Globus pallidus (tissue), 1 donor: ENCODE measurements around the gene LBH.

Source experiments
- DNase-seq: peaks from one replicate; pipeline ENCODE4 v3.0.0-alpha.2; 2015; ENCODE audit warnings: low spot score

Gene LBH

DNA sequence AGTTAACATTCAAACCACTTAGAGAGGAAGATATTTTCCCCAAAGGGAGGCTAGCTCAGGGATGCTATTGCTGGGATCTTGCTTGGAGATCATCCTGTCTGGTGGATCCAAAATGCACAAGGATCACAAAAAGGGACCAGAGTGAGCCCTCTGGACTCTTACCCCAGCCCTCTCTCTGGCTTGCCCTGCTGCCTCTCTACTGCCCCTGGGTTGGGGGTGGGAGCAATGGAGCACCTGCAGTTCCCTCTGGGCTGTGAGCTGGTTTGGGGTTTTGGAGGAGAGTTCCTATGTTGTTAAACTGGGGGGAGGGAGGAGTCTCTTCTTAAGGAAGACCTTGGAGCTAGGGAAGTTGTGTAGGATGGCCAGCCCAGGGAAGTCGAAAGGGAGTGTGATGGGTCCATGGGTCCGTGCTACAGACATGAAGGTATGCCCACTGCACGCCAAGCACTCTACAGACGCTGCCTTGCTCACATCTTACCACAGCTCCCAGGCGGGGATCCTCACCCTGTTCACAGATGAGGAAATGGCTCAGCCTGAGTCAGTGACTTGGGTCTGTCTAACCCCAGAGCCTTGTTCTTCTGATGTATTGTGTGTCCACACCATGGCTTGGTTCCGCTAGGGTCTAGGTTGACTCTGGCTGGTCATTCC is 3.8 kb downstream of the LBH start:
- DNase-seq: no peak

DNA sequence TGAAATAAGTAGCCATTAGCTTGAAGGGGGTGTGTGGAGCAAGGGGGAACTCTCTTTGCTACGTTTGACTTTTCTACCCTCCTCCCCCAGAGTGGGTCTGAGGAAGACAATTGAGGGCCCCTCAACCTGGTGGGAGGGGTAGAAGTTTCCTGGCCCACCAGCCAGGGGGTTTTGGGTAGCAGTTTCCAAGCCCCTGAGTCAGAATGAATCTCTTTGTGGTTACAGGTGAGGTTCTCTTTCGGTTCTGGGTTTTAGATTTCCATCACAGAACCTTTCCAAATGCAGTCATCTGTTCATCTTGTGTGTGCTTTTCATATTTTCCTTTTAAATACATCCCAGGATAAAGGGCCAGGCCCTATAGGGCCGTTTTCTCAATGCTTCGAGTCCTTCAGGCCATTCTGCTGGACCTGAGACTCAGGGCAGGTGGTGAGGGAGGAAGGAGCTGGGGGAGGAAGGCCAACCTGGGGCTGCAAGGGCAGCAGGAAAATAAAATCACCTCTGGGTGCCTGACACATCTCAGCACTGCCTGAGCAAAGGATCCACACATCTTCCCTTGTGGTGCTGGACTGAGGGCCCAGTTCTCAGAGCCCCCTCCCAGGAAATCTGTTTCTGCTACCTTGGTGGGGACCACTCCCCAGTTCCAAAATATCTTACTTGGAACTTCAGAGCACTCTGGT is 4.7 kb downstream of the LBH start:
- DNase-seq: no peak

DNA sequence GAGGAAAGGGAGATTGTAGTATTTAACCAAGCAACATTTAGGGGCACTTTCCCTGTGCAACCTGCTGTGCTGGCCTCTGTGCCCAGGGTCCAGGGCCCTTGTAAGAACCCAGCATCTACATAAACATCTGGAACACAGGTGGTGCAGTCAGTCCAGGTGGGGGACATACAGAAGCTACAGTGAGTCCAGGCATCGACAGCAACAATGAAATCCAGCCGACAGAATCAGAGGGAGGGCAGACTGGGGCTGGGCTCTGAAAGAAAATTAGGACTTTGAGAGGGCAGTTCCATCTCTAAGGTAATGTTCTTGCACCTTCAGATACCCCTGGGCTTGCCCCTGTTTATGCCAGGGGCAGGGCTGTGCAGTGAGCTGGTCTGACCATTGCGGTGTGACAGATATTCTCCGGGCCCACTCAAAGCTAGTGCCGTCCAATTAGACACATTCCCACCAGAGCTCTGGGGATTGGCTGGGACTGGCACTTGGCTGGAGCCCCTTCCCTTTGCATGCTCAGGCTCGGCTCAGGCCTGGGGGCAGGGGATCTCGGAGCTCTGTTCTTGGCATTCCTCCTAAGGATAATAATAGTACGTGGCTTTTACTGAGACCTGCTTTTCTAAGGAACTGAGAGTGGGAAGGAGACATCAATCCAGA is 5.4 kb downstream of the LBH start:
- DNase-seq: no peak

DNA sequence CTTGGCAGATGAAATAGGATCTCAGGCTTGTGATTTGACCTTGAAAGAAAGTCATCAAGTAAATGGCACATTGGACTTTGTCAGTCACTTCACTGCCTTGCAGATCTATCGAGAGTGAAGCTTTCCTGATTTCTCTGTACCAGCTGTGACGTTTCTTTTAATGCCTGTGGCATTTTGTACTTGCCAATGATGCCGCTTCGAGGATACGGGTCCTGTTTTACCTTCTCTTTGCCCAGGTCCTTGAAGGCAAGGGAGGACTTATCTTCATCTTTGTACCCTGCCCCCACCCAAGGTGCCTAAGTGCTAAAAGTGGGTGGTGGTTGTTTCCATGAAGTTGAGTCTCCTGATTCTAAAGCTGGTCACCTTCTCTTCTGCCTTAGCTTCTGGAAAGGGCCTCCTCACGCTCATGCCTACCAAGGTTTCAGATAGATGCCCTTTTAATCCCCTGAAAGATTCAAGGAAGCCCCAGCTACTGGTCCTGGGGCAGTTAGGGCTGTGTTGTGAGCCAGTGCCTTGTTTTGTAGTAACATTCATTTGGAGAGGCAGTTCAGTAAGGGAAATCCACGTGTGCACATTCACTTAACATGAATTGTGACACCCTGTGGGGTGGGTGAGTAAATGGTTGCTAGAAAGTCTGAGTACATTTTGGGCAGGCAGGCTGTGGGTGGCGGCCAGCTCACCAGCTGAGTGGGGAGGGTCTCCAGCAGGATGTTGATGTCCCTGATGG is 6.1 kb downstream of the LBH start:
- no peak for DNase-seq

DNA sequence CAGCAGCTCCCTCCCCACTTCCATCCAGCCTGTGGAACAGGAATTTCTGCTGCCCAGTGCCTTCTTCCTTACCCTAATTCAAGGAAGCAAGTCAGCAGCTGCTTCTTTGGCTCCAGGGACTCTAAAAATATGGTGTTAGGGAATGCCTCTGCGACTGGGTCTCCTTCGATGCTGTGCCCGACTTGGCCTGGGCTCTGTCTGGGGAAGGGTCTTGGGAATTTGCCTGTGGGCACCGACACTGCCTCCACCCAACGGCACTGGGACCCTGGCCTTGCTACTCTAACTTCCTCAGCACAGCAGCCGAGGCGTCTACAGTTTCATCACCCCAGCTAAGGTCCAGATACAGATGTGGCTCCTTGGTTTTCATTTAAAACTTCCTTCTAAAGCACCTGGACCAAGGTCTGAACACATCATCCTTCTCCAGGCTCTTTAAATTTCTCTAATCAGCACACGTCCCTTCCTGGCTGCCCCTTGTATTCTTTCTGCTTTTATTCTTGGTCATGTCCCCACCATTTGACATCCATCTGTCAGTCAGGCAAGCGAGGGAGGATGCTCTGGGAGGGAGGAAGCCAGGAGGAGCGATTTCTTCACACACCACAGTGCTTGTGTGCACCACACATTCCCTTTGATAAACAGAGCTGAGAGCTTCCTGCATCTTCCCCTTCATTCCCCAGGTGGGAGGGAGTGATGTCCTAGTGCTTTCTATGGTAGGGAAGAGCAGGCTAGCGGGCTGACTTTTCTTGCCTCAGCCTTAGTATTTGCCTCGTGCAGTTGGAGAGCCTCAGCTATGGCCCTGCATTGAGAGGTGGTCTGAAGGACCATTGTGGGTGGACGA is 6.8 kb downstream of the LBH start:
- no peak for DNase-seq

DNA sequence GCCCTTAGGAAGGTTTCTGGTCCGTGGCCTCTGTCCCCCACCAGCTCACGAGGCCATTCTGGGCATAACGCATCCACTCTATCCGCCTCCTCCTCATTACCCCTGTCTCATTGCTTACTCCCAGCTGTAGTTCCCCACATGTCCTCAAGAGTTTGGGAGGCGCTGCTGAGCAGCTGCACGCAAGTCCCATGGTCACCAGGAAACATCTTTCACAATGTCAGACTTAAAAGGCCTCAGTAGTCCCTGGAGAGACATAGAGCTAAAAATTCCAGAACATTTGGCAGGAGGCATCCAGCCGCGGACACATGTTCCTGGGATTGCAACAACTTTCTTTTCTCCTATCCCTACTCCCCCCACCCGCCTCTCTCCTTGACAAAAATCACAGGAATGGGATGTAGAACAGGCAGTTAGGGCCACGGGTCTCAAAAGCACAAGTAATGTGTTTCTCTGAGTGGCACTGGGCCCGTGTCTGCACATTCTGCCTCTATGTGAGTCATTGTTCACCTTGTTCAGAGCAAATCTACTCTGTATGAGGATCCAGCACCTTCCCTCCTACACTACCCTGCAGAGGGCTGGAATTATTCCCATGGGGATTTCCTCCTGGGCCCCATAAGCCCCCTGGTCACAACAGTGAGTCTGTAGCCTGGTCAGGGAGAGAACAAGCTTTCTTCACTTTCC is 8.1 kb downstream of the LBH start:
- no peak for DNase-seq

DNA sequence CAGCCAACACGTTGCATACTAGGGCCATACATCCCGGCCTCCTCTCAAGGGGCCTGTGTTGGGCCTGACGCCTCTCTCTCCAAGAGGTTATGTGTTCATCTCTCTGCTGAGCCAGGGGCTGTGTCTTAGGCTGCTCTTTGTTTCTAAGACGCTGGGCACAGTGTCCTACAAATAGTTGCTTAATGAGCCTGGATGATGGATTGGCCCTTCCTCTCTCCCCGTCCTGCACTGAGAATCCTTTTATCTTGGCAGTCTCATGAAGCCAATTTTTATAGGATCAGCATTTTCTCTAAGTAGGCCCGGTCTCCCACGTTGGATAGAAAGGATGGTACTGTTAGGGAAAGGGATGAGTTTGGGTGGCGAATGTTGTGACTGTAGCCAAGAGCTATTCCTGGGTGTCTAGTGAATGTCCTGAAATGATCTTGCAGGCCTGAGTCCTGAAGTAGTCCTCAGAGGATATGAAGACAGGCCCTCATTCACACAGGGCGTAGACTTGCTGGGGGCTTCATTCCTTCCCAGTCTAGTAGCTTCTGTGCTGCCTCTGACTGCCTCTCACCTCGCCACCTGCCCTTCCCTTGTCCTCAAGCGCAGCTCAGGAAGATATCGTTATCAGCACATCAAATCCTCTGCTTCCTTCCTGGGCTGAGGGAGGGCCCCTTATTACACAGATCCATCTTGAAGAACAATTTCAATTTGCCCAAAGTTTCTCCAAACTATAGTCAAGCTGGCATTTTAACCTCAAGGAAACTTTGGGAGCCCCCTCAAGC is 8.8 kb downstream of the LBH start:
- DNase-seq: no peak

DNA sequence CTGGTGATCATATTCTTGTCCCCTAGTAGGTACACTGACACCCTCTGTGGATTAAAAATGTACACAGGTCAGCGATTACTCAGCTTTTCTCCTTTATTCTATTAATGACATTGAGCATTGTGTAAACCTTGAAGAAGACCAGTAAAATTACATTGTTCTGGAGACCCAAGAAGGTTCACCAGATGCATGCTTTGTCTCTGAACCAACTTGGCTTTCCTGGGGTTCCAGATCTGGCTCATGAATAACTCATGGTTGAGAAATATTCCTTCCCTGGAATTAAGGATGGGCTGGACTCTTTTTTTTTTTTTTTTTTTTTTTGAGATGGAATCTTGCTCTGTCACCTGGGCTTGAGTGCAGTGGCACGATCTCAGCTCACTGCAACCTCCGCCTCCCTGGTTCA is 11.9 kb downstream of the LBH start:
- no peak for DNase-seq

DNA sequence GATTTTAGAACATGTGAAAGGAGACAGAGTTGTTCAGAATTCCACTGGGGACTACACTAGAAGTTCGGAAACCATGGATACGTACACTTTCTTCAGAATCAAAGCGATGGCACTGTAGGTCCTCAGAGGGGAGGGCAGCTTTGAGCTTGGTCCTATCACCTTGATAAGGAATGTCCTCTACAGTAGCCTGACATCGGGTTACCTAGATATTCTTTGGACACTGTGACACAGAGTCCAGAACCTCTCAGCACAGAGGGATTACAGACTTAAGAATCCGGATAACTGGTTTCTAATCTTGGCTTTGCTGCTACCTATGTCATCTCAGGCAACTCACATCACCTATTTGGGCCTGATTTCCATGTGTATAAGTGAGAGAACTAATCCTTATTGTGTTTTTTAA is 14.0 kb downstream of the LBH start:
- no peak for DNase-seq

DNA sequence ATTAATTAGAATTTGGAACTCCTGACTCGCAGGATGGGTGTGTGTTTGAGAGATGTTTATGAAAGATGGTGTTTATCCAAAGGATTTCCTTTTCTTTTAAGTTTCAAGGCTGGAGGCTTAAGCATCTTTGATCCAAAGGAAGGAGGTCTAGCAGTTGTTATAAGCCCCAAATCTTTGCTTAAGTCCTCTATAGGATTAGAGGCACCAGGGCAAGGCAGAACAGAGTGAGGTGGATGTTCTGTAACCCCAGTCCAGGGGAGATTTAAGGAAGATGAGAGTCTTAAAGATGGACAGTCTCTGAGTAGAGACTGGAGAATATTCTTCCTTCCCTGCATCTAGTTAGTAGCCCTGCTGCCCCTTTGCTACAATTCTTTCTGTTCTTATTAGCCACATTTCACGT is 17.5 kb downstream of the LBH start:
- DNase-seq: no peak

DNA sequence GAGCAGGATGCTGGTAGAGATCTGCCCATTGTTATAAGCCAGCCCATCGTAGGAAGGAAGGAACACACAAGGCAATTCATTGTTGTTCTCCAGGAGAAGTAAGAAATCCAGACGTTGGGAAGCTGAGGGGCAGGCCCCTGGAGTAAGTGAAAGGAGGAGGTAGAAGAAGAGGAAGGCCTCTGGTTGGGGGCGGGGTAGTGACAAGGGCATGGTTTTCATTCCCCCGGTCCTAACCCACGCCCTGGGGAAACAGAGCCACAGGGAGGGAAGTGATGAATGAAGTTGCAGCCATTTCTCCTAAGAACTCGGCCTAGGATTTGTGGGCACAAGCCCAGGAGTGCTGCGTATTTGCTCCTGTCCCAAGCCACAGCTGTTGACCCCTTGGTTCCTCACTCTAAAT is 18.0 kb downstream of the LBH start:
- DNase-seq: no peak

DNA sequence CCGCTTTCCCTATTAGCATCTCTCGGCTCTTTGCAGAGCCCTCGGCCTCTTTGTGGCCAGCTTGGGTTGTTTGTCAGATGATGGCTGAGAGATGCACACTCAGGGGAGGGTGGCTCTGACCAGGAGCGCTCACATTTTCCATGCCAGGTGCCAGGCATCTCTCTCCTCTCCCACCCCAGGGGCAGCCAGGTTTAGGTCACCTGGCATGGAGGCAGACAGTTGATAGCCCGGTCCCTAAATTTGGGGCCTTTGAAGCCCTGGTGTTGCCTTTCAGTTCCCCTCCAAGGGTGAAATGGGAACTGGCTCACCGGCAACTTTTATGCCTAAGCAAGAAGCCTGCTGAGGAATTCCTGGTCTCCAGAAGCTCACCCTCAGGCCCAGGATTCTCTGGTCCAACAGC is 19.1 kb downstream of the LBH start:
- no peak for DNase-seq

DNA sequence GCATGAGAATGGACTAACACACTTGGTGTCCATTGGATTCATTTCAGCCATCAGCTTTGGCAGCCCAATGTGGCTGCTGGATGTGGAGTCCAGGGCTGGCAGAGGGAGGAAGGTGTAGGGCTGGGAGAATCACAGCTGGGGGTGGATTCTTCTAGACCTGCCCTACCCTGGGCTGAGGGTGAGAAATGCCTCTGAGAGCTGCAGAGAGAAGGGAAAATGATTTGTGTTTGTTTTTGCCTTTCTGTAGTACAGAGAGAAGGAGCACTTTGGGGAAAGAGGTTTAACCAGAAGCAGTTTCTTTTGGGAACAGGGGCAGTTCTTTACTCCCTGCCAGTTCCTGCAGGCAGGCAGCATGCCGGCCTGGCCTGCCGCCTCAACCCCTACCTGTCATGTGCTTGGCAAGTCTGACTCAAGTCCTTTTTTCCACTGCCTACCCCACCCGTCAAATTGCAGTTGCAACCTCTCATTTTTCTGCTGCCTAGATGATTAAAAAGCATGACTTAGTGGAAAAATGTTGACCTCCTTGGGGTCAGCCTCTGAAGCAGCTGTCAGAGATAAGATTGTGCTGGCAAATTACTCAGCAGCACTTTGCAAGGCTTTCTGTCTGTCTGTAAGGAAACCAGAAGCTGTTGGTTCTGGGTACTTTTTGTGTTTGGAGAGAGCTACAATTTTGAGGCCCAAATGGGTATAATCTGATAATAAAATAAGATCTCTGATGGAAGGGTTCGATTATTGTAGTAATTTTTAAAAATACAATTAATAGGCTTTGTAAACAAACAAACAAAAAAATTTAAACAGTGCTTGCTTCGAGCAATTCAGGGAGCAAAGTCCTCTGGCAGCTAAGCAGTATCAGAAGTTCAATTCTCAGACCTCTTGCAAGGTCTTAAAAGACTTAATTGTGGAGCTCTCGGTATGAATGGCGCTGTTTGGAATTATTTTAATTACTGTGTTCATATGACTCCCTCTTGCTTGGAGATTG is 21.7 kb downstream of the LBH start:
- DNase-seq: no peak

DNA sequence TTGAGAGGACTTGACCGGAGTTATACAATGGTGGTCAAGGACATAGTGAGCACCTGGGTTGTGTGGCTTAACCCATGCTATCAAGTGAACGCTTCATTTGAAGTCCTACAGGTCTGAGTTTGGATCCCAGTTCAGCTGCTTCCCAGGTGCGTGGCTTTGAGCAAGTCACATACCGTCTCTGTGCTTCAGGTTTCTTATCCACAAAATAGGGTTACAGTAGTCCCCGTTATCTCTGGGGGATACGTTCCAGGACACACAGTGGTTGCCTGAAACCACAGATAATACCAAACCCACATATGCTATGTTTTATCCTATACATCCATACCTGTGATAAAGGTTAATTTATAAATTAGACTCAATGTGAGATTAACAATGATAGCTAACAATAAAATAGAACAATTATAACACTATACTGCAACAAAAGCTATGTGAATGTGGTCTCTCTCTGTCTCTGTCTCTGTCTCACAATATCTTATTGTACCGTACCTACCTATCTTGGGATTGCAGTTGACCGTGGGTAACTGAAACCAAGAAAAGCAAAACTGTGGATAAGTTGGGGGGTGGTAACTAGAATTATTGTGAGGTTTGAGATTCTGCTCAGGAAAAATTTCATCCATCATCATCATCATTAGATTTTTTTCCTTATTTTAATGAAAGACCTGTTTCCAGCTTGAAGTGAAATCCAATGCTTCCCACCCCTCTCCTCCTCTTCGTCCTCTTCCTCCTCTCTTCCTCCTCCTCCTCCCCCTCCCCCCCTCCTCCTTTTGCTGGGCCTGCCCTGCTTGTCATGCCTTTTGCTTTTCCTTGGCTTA is 22.7 kb downstream of the LBH start:
- DNase-seq: no peak

DNA sequence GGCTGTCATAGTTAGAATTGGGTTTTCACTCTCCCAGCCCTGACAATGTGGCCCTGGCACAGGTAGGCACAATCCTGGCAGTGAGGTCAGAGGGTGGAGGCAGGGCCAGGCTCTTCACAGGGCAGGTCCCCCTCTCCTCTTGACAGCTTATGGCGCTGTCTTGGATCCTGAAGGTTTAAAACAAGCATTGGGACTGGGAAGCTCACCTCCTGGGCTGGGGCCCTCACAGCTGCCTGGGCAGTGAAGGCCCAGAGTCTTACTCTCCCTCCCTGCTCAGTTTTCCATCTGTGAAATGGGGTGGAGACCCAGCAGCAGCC is 23.3 kb downstream of the LBH start:
- no peak for DNase-seq

DNA sequence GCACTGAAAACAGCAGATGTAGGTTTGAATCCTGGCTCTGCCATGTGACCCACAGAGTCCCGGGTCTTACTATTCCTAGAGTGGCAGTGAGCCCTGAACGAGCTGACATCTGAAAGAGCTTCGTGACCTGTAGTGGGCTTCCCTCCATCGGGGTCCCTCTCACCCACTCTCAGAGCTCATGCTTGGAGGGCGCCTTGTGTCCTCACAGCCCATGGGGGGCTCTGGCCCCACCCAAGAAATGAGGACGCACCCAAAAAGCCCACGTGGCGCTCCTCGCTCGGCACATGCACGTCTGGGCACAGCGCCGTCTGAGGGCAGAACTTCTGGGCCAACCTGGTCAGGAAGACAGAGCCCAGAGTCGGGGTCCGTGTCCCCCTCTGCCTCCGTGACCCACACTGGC is 23.7 kb downstream of the LBH start:
- no peak for DNase-seq

DNA sequence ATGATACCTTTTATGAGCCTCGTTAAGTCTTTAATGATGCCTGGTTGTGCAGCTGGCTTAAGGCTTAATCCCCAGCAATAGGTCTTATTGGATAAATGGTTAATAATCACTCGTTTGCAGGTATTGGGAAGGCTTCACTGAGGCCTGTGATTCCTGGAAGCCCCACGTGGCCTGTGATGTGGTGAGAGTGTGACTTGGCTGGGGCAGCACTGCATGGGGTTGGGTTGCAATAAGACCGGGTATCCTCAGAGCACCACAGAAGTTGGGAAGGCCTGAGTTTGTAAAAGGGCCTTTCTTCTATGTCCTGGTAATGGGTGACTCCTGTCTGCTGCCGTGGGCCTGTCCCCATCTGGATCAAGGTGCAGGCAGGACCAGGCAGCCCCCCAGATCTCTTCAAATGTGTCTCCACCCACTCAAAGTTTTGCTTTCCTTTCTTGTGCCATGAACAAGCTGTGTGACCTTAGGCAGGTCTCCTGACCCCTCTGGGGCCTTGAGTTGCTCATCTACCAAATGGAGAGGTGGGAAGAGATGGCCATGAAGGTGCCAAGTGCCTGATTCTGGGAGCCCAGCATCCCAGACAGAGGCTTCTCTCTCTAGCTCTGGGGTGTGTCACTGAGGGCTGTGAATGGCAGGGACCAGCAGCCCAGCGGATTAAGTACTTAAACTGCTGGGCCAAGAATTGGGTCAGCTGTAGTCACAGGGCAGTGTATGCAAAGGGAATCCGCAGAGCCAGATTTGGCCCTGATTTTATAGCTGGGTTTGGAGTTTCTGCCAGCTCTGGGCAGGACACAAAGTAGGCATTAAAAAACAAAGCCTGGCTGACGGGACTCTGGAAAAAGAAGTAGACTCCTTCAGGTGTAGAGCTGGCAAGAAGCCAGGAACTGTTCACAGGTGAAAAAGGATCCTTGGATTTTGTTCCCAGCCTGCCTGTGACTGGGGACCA is 24.4 kb downstream of the LBH start:
- no peak for DNase-seq
